CD4-positive, alpha-beta T cell treated with Interleukin-21 for 1 hour (primary cell): ENCODE data around the gene BBS12.

ENCODE experiments used
- DNase-seq: peaks from one replicate; pipeline ENCODE4 v3.0.0-alpha.2; 2020

BBS12 gene

GRCh38 chr4:122732329-122733026 is at the start of gene BBS12:
Gene BBS12 (plus strand): TSS chr4:122732704. CDS start chr4:122741893, 9,189 bp downstream.
- peak; percentile 100 for DNase-seq

GRCh38 chr4:122686691-122687090 is 45.8 kb upstream of the BBS12 start:
- no peak for DNase-seq

- DNase-seq = no peak
These were observed 44.9 kb upstream of the BBS12 start for GRCh38 chr4:122687531-122688061.

- DNase-seq = no peak
These were observed 43.9 kb upstream of the BBS12 start for GRCh38 chr4:122688529-122689140.

GRCh38 chr4:122689972-122690371 is 42.5 kb upstream of the BBS12 start:
- no peak for DNase-seq

- DNase-seq = no peak
These were observed 40.5 kb upstream of the BBS12 start for GRCh38 chr4:122691988-122692387.

GRCh38 chr4:122692641-122693520 is 39.6 kb upstream of the BBS12 start:
- no peak for DNase-seq

GRCh38 chr4:122695226-122695625 is 37.3 kb upstream of the BBS12 start:
- no peak for DNase-seq

GRCh38 chr4:122700178-122700725 is 32.3 kb upstream of the BBS12 start:
- no peak for DNase-seq

GRCh38 chr4:122701061-122701460 is 31.4 kb upstream of the BBS12 start:
- DNase-seq = no peak

- DNase-seq = no peak
These were observed 30.5 kb upstream of the BBS12 start for GRCh38 chr4:122701965-122702364.

- no peak for DNase-seq
These were observed 29.6 kb upstream of the BBS12 start for GRCh38 chr4:122702939-122703338.

- DNase-seq = no peak
These were observed 28.6 kb upstream of the BBS12 start for GRCh38 chr4:122703868-122704267.

- no peak for DNase-seq
These were observed 27.5 kb upstream of the BBS12 start for GRCh38 chr4:122705009-122705408.

- no peak for DNase-seq
These were observed 26.9 kb upstream of the BBS12 start for GRCh38 chr4:122705547-122706117.

- DNase-seq = no peak
These were observed 26.0 kb upstream of the BBS12 start for GRCh38 chr4:122706511-122706910.

- DNase-seq = no peak
These were observed 25.0 kb upstream of the BBS12 start for GRCh38 chr4:122707497-122707896.

GRCh38 chr4:122709236-122709635 is 23.3 kb upstream of the BBS12 start:
- no peak for DNase-seq

GRCh38 chr4:122710434-122711308 is 21.8 kb upstream of the BBS12 start:
- DNase-seq = peak; percentile 12

- DNase-seq = no peak
These were observed 20.6 kb upstream of the BBS12 start for GRCh38 chr4:122711919-122712318.

- DNase-seq = no peak
These were observed 19.7 kb upstream of the BBS12 start for GRCh38 chr4:122712782-122713181.

GRCh38 chr4:122715221-122715620 is 17.3 kb upstream of the BBS12 start:
- no peak for DNase-seq
